OCI-LY1 (cell line): ENCODE data around the gene RAB19.

Experiments
- CTCF ChIP-seq: fragments of 200-600 bp; sonication (generic), shearing (Covaris generic); IDR thresholded peaks from 2 replicates; pipeline ENCODE4 v1.5.1; 2017; ENCODE audit warnings: mild to moderate bottlenecking, antibody characterized with exemption, low read length, moderate library complexity, mixed read lengths
- EZH2 ChIP-seq: fragments of 200-600 bp; sonication (generic), shearing (Covaris generic); IDR thresholded peaks from 2 replicates; pipeline ENCODE4 v1.8.0; 2017; ENCODE audit warnings: borderline replicate concordance, mixed run types, mild to moderate bottlenecking, antibody characterized with exemption, low read length, moderate library complexity, mixed read lengths

DNA sequence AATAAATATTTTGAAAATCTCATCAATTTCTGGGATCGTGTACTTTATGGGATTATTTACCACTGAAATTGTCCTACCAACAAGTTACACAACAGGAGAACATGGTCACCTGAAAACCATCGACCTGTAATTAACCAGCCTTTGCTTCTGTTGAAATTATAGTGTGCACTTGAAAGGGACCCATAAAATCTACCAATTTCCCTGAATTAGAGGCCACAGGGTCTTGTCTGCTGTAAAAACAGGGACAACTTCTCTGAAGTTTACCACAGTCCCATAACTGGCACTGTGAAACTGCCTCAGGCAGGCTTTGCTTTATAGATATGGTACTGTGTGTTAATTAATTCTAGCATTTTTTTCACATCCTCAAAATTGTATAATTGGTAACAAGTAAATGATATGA, 37.7 kb downstream of the RAB19 start:
- TF ChIP-seq CTCF (no peak), EZH2 (no peak)
